ENCODE data around the gene UBE2K.
"Not testable (repeated sequence)": the region's sequence is repeated elsewhere in the genome, so short reads cannot be mapped to it uniquely, and the experiment has no call there.

UBE2K gene, protein sequence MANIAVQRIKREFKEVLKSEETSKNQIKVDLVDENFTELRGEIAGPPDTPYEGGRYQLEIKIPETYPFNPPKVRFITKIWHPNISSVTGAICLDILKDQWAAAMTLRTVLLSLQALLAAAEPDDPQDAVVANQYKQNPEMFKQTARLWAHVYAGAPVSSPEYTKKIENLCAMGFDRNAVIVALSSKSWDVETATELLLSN

DNA sequence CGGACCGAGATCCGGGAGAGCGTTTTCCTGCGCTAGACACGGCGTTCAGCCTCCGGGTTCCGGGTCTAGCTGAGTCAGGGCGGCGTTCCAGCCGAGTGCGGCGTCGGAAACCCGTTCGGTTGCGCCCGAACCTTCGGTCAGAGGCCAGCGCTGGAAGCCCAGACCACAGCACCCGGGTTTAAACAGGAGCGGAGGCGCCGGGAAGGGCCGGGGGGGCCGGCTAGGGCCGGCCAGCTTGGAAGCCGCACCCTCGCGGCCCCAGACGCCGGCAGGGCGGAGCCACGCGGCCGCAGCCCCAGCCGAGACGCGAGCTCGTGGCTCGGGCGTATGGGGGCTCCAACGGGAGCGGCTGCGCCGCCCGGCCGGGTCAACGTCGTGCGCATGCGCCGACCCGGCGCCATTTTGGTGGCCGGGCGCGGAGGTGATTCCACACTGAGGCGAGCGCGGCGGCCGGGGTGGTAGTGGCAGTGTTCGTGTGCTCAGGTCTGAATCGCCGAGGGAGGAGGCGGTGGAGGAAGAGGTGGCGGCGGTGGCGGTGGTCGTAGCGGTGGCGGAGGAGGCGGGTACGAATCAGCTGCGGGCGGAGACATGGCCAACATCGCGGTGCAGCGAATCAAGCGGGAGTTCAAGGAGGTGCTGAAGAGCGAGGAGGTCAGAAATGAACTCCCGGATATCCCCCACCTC lies at the start of gene UBE2K:
UBE2K (plus strand) TSS at position 397 of the 684 bp plus-strand sequence; CDS start at position 589, 192 bp downstream.
- DNase-seq: peak; percentile 90

GRCh38 chr4:39648213-39648612 lies 49.7 kb upstream of the UBE2K start:
- no peak for DNase-seq

GRCh38 chr4:39648827-39649558 lies 48.9 kb upstream of the UBE2K start:
- no peak for DNase-seq

DNA sequence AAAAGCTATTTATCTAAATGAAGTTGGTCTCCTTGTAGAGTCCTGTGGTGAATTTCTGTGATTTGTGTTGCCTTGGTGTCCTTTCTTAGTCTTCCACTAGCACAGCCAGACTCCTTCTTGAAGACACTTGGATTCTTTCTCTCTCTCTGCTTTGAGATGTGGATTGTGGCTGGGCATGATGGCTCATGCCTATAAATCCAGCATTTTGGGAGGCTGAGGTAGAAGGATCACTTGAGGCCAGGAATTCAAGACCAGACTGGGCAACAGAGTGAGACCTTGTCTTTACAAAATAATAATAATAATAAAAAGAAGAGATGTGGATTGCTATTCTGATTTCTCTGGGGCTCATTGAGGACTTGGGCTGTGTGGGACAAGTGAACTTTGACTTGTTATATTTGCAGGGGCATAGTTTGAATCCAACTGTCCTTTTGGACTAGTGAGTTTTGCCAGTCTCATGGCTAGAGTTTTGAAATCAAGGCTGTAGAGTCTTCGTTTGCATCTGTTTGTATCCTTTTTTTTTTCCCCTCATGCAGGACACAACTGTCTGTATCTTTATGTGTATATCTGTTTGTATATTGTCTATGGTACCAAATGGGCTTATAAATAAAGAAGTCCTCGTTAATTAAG lies 48.2 kb upstream of the UBE2K start:
- DNase-seq: no peak

GRCh38 chr4:39651586-39651985 lies 46.4 kb upstream of the UBE2K start:
- not testable (repeated sequence) for DNase-seq

DNA sequence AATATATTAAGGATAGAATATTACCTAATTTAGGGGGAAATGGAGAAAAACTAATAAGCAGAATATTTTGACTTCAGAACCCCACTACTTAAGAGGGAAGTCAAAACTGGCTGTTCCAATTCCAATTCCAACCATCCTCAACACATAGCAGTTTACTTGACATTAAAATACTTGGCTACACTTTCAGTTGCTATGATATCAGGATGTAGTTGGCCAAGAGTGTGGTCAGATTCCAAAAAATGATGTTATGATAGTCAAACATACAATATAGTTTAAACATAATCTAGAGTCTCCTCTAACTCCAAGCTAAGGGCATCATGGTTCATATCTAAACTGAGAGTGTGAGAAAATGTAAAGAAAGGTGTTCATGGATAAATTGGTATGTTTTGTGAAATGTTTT lies 42.7 kb upstream of the UBE2K start:
- no peak for DNase-seq

DNA sequence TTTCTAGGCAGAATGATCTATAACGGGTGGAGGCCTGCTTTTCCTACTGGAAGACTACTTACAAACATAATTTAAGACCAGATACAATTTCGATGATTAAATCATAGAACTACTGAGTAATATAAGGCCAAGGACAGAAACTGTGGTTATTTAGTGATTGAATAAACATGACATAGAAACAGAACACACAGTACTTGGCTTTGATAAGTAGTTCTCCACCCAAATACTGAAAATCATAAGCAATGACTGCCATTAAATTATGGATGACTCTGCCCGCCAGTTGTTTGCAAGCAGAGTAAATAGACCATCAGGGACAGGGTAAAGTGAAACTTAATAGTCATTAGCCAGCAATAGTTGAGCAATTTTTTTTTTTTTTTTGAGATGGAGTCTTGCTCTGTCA lies 42.1 kb upstream of the UBE2K start:
- DNase-seq: no peak

GRCh38 chr4:39656638-39657037 lies 41.3 kb upstream of the UBE2K start:
- not testable (repeated sequence) for DNase-seq

- DNase-seq: no peak
These were observed 40.5 kb upstream of the UBE2K start for GRCh38 chr4:39657465-39657864.

- no peak for DNase-seq
These were observed 39.2 kb upstream of the UBE2K start for GRCh38 chr4:39658756-39659155.

DNA sequence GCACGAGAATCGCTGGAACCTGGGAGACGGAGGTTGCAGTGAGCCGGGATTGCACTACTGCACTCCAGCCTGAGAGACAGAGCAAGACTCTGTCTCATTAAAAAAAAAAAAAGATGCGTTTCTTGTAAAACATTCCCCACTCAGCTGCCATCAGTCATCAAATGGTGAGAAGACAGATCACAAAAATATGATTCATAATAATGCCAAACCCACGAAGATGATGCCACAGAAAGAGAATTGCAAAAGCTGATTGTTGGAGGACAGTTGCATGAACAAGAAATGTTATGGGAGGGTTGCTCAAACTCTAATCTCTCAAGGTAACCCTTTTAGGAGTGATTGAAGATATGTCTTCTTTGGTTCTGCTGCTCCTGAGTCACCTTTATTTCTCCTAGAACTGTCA lies 37.9 kb upstream of the UBE2K start:
- peak; percentile 10 for DNase-seq

DNA sequence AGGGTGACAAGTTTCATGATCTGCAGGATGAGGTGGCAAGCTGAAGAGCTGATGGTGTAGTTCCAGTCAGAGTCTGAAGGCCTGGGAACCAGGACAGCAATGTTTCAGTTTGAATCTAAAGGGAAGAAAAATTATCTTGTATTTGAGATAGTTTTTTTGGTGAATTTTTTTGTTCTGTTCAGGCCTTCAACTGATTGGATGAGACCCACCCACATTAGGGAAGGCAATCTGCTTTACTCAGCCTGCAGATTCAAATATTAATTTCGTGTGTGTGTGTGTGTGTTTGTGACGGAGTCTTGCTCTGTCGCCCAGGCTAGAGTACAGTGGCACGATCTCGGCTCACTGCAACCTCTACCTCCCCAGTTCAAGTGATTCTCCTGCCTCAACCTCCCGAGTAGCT lies 37.2 kb upstream of the UBE2K start:
- DNase-seq: no peak

- no peak for DNase-seq
These were observed 35.3 kb upstream of the UBE2K start for GRCh38 chr4:39662683-39663082.

- DNase-seq: peak; percentile 30
These were observed 32.9 kb upstream of the UBE2K start for GRCh38 chr4:39664828-39665731.

DNA sequence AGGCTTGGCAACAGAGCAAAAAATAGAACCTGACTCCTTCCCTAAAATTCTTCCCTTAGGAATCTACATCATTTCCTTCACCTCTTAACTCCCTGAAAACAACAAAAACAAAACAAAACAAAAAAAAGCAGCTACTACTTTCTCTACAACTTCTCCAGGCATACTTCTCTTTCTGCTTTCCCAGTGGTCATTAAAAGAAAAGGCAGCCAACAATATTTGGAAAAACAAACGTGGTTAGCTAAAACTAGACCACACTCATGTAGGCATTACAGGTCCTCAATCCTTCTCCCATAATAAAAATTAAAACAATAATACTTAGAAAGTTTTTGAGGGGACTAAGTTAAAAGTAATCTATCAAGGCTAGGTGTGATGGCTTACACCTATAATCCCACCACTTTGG lies 30.2 kb upstream of the UBE2K start:
- DNase-seq: no peak

DNA sequence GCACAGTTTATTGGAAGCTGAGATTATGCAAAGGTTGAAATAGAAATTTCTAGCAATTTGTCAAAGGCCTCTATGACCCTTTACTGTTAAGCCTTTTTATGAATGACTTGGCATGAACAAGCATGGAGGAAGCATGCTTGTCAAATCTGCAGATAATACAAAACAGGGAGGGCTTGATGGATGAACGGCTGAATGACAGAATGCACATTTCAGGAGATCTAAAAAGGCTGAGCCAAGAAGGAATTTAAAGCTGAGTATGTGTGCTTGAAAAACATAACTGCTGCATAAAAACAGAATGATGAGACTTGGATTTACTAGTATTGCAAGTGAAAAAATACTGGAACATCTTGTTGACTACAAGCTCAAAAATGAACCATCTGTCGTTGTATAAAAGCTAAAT lies 29.0 kb upstream of the UBE2K start:
- DNase-seq: no peak

- not testable (repeated sequence) for DNase-seq
These were observed 27.6 kb upstream of the UBE2K start for GRCh38 chr4:39670296-39670695.

GRCh38 chr4:39675681-39676080 lies 22.3 kb upstream of the UBE2K start:
- DNase-seq: not testable (repeated sequence)

DNA sequence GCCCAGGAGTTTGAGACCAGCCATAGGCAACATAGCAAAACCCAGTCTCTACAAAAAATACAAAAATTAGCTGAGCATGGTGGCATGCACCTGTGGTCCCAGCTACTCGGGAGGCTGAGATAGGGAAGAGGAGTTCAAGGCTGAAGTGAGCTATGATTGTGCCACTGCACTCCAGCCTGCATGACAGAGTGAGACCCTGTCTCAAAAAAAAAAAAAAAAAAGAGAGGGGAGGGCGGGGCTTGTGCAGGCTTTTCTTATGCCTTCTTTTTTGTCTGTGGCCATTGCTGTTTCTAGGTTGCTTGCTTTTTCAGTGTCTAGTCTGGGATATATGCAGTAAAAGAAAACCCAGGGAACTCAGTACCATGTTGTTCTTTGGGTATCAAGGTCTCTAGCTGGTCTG lies 16.9 kb upstream of the UBE2K start:
- DNase-seq: not testable (repeated sequence)

DNA sequence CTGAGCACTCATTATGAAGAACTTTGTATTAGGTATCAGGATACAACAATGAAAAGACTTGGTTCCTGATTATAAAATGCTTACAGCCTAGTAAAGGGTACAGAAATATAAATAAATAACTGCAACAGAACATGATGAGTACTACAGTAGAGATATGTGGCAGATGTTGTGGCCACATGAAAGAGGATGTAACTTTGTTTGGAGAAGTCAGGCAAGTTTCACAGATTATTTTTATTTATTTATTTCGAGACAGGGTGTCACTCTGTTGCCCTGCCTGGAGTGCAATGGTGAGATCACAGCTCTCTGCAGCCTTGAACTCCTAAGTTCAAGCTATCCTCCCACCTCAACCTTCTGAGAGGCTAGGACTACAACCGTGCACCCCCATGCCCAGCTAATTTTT lies 15.8 kb upstream of the UBE2K start:
- DNase-seq: no peak

- DNase-seq: no peak
These were observed 11.9 kb upstream of the UBE2K start for GRCh38 chr4:39685990-39686389.

- DNase-seq: no peak
These were observed 10.9 kb upstream of the UBE2K start for GRCh38 chr4:39687014-39687413.

- DNase-seq: no peak
These were observed 8.0 kb upstream of the UBE2K start for GRCh38 chr4:39689970-39690369.

Measured in EL (cell line).